NCI-H82 (cell line): ENCODE results near the gene LCORL.
"Not testable (repeated sequence)": the region's sequence is repeated elsewhere in the genome, so short reads cannot be mapped to it uniquely, and the experiment has no call there.

Source experiments
- DNase-seq: peaks from one replicate; lab custom pipeline; 2025; lab: John Stamatoyannopoulos, UW

LCORL gene

GRCh38 chr4:17851959-17852358 is 169.6 kb downstream of the LCORL start:
- DNase-seq, result no peak

- not testable (repeated sequence) for DNase-seq
These were observed 171.3 kb downstream of the LCORL start for GRCh38 chr4:17850295-17850694.

DNA sequence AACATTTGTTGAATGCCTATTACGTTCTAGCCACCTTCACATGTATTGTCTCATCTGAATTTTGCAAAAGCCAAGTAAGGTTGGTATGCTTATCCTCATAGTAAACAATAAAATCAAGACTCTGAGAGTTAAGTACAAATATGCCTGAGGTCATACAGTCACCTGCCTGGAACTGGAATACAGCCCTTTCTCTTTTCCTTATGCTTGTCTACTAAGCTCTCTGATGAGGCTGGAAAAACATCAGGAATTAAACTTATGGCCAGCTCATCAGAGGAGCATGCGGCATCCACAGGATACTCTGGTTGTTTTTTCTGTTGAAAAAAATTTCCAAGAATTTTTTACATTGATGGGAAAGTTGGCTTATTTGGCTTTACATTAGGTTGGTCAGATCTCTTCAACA is 175.3 kb downstream of the LCORL start:
- no peak for DNase-seq

DNA sequence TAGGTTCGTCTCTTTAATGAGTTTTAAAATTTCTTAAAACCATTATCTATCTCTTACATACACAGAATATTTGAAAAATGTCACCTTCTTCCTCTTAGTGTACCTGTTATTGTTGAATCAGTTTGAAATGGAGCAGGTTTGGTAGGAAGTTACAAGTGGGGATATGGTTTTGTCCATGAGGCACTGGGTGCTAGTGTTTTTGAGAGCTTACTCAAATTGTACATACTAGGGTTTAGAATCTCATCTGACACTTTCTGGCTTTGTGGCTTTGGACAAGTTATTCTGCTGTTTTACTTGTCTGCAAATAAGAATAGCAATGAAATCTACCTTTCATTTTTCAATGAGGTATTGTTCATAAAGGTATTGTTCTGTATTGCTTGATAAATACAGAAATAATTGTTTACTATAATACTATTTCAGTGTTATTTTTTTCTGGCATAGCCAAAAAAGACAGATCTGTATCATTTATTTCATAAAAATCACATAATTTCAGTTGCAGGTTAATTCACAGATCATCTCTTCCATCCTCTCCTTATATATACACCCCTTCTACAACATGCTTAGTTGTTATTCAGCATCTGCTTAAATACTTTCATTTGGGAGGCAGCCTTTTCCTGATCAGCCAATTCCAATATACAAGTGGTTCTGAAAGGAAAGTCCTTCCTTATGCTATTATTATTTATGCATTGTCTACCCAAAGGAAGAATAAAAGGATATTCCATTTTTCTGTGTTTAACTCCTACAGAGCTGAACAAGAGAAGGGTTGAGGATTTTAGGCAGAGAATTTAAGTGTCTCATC is 197.5 kb downstream of the LCORL start:
- no peak for DNase-seq

DNA sequence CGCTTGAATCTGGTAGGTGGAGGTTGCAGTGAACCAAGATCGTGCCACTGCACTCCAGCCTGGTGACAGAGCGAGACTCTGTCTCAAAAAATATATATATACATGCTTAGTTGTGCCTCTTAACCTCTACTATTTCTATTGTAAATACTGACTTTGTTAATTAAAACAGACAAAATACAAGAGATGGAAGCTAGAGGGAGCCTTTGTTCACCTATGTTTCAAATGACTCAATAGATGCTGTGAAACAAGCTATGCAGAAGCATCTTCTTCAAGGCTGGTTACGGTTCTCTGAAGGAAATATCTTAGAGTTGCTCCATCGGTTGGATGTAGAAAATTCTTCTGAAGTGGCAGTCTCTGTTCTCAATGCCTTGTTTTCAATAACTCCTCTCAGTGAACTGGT is 204.5 kb downstream of the LCORL start:
- peak; percentile 36 for DNase-seq

GRCh38 chr4:17816142-17816541 is 205.4 kb downstream of the LCORL start:
- no peak for DNase-seq

- no peak for DNase-seq
These were observed 207.4 kb downstream of the LCORL start for GRCh38 chr4:17814140-17814539.

DNA sequence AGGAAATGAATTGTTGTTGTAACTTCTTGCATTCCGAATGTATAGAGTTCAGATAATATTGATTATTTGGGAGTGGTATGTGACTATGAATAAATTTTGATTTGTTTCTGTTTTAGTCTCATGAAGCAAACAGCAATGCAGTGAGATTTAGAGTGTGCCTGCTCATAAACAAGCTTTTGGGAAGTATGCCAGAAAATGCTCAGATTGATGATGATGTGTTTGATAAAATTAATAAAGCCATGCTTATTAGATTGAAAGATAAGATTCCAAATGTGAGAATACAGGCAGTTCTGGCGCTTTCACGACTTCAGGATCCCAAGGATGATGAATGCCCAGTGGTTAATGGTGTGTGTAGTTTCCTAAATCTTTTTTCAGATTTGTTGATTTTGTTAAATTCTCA is 208.8 kb downstream of the LCORL start:
- DNase-seq, result no peak

- no peak for DNase-seq
These were observed 209.4 kb downstream of the LCORL start for GRCh38 chr4:17812125-17812524.

- DNase-seq, result no peak
These were observed 210.4 kb downstream of the LCORL start for GRCh38 chr4:17811078-17811603.

DNA sequence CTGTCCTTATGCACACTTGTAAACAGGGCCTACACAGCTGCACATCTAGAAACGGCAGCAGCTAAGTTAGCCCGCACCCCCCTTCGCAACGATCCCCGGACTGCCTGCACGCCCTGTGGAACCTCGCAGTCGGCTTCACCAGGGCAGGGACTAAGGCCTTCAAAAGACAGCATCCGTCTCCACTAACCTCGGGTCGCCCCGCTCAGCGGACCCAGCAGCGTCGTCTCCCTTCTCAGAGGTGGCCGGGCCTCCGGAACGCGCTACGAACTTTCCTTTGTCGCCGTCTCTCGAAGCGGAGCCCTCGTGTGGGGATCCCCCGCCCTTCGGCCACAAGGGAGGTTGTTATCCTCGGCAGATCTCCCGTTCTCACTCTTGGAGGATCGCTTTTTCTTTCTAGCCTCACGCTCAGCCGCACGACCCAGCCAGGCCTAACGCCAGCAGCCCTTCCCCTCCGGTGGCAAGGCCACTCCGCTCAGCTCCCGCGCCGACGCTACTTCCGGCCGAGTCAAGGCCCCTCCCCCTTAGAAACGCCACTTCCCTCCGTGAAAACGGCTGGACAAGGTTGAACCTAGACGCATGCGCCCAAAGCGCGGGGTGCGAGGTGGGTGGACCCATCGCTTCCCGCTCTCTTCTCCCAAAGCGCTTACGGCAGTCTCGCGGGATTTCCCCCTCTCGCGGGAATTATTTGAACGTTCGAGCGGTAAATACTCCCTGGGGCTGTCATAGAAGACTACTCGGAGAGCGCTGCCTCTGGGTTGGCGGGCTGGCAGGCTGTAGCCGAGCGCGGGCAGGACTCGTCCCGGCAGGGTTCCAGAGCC is 211.1 kb downstream of the LCORL start, which contains the start of the genes DCAF16 and NCAPG:
Gene DCAF16 (minus strand): TSS at position 498 of the 818 bp plus-strand sequence. CDS start 6,616 bp downstream, outside the sequence.
Gene NCAPG (plus strand): TSS at position 720 of the 818 bp plus-strand sequence. CDS start 99 bp downstream, outside the sequence.
- DNase-seq, result peak; percentile 99

- DNase-seq, result no peak
These were observed 211.9 kb downstream of the LCORL start for GRCh38 chr4:17809667-17810066.

GRCh38 chr4:17807446-17807845 is 214.1 kb downstream of the LCORL start:
- DNase-seq, result no peak

DNA sequence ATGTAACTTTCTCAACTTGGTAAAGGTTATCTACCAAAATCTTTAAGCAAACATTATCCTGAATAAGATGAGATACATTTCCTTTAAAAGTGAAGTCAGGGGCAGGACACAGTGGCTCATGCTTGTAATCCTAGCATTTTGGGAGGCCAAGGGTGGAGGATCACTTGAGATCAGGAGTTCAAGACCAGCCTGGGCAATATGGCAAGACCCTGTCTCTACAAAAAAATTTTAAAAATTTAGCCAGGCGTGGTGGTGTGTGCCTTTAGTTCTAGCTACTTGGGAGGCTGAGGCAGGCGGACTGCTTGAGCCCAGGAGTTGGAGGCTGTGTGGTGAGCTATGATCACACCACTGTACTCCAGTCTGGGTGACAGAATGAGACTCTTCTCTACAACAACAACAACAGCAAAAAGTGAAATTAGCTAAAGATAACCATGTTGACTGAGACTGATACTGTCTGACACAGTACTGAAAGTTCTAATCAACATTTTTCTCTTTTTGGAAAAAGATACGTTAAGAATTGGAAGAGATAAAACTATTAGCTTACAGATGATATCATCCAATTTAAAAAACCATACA is 215.9 kb downstream of the LCORL start:
- DNase-seq, result no peak

DNA sequence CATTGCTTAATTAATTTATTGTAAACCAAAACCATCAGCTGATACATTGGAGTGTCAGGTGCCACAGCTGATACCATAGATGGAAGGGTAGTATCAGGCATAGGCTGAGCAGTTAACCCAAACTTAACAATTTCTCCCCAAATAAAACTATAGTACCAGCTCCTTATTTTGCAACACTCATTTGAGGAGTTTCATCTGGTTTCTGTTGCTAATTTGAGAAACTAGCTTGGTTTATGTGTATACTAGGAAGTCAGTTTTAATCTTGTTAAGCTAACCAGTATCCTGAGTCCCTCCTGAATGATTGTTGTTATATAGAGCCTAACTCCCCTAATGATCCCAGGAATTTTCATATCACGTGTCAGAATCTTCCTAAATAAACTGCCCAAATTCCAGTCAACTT is 223.7 kb downstream of the LCORL start:
- DNase-seq, result no peak

DNA sequence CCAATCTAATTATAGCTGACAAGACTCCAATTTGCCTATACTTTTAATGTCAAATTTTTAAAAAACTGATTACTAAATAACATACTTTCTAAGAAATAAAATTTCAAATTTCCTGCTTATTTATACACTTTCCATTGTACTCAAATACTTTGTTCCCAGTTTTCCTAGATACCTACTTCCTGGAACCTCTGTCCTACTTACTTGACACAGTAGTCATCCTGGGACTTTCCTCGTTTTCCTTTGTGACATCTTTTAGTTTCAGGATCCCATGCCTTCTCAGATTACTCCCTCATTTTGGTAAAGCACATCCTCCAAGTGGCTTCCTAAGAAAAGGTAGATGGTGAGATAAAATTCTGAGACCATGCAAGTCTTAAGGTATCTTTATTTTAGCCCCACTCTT is 226.8 kb downstream of the LCORL start:
- DNase-seq, result no peak
